ENCODE measurements around the gene TBL3.

- no peak for TF ChIP-seq POLR2A (IDR thresholded peaks at IDR 0.05; ENCODE audit: borderline replicate concordance, extremely low read depth, insufficient read depth, insufficient read length)
- TF ChIP-seq POLR2AphosphoS5 (IDR thresholded peaks at IDR 0.05; ENCODE audit: low read depth, low read length) = no peak
- TF ChIP-seq, protein P1, sequence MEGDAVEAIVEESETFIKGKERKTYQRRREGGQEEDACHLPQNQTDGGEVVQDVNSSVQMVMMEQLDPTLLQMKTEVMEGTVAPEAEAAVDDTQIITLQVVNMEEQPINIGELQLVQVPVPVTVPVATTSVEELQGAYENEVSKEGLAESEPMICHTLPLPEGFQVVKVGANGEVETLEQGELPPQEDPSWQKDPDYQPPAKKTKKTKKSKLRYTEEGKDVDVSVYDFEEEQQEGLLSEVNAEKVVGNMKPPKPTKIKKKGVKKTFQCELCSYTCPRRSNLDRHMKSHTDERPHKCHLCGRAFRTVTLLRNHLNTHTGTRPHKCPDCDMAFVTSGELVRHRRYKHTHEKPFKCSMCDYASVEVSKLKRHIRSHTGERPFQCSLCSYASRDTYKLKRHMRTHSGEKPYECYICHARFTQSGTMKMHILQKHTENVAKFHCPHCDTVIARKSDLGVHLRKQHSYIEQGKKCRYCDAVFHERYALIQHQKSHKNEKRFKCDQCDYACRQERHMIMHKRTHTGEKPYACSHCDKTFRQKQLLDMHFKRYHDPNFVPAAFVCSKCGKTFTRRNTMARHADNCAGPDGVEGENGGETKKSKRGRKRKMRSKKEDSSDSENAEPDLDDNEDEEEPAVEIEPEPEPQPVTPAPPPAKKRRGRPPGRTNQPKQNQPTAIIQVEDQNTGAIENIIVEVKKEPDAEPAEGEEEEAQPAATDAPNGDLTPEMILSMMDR (IDR thresholded peaks at IDR 0.05 in 2 of 3, conservative IDR thresholded peaks at IDR 0.05 in 1 of 3; ENCODE audit: borderline replicate concordance in 1 of 3, insufficient read depth in 1 of 3, low read depth in 2 of 3, low read length in 2 of 3) = no peak
These were observed 21.8 kb upstream of the TBL3 start for GRCh38 chr16:1950047-1950446.

Data from HCT116 (cell line).